Prostate gland (tissue), 2 donors: ENCODE data around the gene SLC9A6. TPM values are rescaled to one million over a fixed set of nuclear protein-coding genes. Genes with fewer than 3 reads are reported as not detected.

Source experiments
- DNase-seq: peaks from one replicate; pipeline ENCODE4 v3.0.0-alpha.2; 2019; ENCODE audit warnings: low spot score
- H3K27ac ChIP-seq, 2 donors: fragments of 200-600 bp; sonication (generic); 2 replicates each; pipeline ENCODE4 v1.5.1; 2017 to 2019
- H3K27me3 ChIP-seq: fragments of 200-600 bp; sonication (generic); replicated peaks from 2 replicates; pipeline ENCODE4 v1.5.1; 2019; ENCODE audit not compliant: insufficient read depth
- H3K36me3 ChIP-seq, 2 donors: fragments of 200-600 bp; sonication (generic); 1 replicate in 1 of 2; 2 replicates in 1 of 2; pipeline versions ENCODE4 v1.5.1 to v1.8.1; 2017 to 2019
- H3K4me1 ChIP-seq: fragments of 200-600 bp; sonication (generic); replicated peaks from 2 replicates; pipeline ENCODE4 v1.5.1; 2019
- H3K4me3 ChIP-seq, 2 donors: fragments of 200-600 bp; sonication (generic); 2 replicates each; pipeline ENCODE4 v1.5.1; 2017 to 2019
- H3K9me3 ChIP-seq: fragments of 200-600 bp; sonication (generic); 2 replicates; pipeline ENCODE4 v1.5.1; 2017
- POLR2A ChIP-seq: fragments of 450-650 bp; IDR thresholded peaks from one replicate; pipeline ENCODE4 v1.6.1; 2016; ENCODE audit warnings: antibody characterized with exemption, mild to moderate bottlenecking
- POLR2AphosphoS5 ChIP-seq: sonication (generic); formaldehyde crosslinking; IDR thresholded peaks from one replicate; pipeline ENCODE4 v1.6.1; 2017; ENCODE audit warnings: antibody characterized with exemption
- WGBS: methylation state at CpG from one replicate; pipeline ENCODE4 v1.1.5; 2018; 5-methylcytosine and 5-hydroxymethylcytosine counted together
- intact Hi-C: fragments of 100-400 bp; cut with DNase I; formaldehyde crosslinking; loops from one replicate; pipeline ENCODE4 v1.14.2; 2022
- total RNA-seq, 2 donors: library from RNA; depleted of rRNA; stranded (reverse); fragments of >200 nt; gene quantifications; one replicate each; pipeline ENCODE4 v1.1.0, GENCODE V29; 2016
- TF ChIP-seq, protein P1 (sequence below), 4 experiments: fragments of 200-600 bp in 2 of 4; fragments of 450-650 bp in 2 of 4; sonication (generic) in 2 of 4; IDR thresholded peaks; 1 replicate in 3 of 4; 2 replicates in 1 of 4; pipeline ENCODE4 v1.5.1; 2016 to 2019; ENCODE audit warnings: antibody characterized with exemption in 4 of 4, mild to moderate bottlenecking in 2 of 4, moderate library complexity in 2 of 4

The SLC9A6 gene
- total RNA-seq, result 10 to 100 TPM in 1 of 2 donors, 1 to 10 TPM in 1; 7.4 to 14.5 TPM

DNA sequence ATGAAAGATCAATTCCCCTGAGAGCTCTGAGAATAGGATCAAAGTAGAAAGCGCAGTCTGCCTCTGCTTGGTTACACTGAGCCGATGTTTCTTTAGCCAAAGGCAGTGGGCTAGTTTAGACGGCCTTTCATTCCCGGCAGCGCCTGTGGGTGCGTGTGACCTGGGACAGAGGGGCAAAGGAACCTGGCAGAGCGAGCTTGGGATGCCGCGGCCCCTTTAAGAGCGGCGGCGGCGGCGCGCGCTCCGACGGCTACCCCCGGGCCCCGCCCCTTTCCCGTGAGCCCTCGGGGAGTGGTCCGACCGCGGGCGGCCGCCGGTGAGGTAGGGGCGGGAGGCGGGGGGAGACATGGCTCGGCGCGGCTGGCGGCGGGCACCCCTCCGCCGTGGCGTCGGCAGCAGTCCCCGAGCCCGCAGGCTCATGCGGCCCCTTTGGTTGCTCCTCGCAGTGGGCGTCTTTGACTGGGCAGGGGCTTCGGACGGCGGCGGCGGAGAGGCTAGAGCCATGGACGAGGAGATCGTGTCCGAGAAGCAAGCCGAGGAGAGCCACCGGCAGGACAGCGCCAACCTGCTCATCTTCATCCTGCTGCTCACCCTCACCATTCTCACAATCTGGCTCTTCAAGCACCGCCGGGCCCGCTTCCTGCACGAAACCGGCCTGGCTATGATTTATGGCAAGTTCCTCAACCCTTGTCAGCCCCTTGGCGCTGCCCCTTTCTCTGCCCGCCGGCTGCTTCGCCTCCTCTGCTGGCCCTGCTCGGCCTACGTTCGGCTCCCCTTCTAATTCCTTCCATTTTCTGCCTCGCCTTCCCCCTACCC lies at the start of gene SLC9A6:
Gene SLC9A6, plus strand, starts transcription at position 279 of the 816 bp plus-strand sequence. Its CDS starts 224 bp downstream, at position 503.
- Histone ChIP-seq H3K27me3 (no peaks in the 10 kb centered on the region), H3K4me1 (no peaks in the 10 kb centered on the region), H3K9me3 (no peaks in the 10 kb centered on the region), H3K27ac (peak within 1 kb of the TSS; percentile 56 to 68), H3K36me3 (no peaks in the 10 kb centered on the region), H3K4me3 (peak within 1 kb of the TSS; percentile 53 to 56)
- under 1% methylated on average over 27 of the region's 68 CpGs for WGBS
- peak; percentile 56 for DNase-seq
- TF ChIP-seq, protein P1, sequence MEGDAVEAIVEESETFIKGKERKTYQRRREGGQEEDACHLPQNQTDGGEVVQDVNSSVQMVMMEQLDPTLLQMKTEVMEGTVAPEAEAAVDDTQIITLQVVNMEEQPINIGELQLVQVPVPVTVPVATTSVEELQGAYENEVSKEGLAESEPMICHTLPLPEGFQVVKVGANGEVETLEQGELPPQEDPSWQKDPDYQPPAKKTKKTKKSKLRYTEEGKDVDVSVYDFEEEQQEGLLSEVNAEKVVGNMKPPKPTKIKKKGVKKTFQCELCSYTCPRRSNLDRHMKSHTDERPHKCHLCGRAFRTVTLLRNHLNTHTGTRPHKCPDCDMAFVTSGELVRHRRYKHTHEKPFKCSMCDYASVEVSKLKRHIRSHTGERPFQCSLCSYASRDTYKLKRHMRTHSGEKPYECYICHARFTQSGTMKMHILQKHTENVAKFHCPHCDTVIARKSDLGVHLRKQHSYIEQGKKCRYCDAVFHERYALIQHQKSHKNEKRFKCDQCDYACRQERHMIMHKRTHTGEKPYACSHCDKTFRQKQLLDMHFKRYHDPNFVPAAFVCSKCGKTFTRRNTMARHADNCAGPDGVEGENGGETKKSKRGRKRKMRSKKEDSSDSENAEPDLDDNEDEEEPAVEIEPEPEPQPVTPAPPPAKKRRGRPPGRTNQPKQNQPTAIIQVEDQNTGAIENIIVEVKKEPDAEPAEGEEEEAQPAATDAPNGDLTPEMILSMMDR (IDR thresholded peaks at IDR 0.05), result no peak
- peak; percentile 14 for TF ChIP-seq POLR2A
- peak; percentile 6 for TF ChIP-seq POLR2AphosphoS5
- intact Hi-C loops, result loop anchor here (10.0 kb wide), 1 partner anchor 461 kb away; the partner anchor contains the start of gene INTS6L

DNA sequence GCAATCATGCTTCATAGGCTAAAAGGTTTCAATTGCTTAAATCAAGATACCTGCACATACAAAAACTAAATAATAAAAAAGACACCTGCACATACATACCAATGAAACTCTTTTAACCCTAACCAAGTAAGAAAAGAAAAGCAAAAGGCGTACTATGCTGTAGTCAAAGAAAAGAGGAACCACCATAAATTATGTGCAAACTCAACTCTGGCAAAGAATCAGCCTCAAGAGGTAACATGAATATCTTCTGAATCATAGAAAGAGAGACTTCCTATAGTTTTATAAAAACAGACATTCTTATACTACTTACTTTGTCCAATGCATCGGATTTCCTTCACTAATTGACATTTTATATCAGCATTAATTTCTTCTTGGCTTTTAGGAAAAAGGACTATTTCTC lies 40.7 kb upstream of the SLC9A6 start:
- intact Hi-C loops, result no loop called here
- Histone ChIP-seq H3K4me1 (no peaks in the 10 kb centered on the region), H3K27me3 (no peaks in the 10 kb centered on the region), H3K9me3 (no peaks in the 10 kb centered on the region), H3K36me3 (no peaks in the 10 kb centered on the region), H3K4me3 (no peak overlapping the region), H3K27ac (no peak overlapping the region)
- no peak for DNase-seq
- WGBS, result 89% methylated on average over 2 of the region's 2 CpGs
- TF ChIP-seq, protein P1 (IDR thresholded peaks at IDR 0.05), result no peak
- no peak for TF ChIP-seq POLR2A
- TF ChIP-seq POLR2AphosphoS5, result no peak

DNA sequence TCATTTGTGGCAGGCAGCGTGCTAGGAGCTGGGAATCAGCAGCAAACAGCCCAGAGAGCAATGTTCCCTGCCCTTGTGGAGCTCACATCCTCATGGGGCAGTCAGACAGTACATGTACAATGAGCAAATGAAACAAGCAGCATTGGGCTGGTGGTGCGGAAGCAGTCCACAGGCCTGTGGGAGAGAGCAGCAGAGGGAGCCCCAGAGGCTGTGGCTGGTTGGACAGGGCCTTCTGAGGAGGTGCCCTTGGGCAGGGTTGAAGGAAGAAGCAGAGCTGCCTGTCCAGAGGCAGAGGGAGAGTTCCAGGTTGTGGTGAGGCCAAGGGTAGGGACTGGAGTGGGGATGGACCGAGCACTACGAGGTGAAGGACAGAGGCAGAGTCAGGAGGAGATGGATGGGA lies 33.9 kb upstream of the SLC9A6 start:
- Histone ChIP-seq H3K27ac (no peak overlapping the region), H3K4me1 (no peaks in the 10 kb centered on the region), H3K4me3 (no peak overlapping the region), H3K36me3 (no peaks in the 10 kb centered on the region), H3K27me3 (no peaks in the 10 kb centered on the region), H3K9me3 (no peaks in the 10 kb centered on the region)
- DNase-seq, result no peak
- WGBS, result 86% methylated on average over 4 of the region's 4 CpGs
- intact Hi-C loops, result no loop called here
- TF ChIP-seq POLR2A (no peak), POLR2AphosphoS5 (no peak)
- TF ChIP-seq, protein P1 (IDR thresholded peaks at IDR 0.05), result no peak

DNA sequence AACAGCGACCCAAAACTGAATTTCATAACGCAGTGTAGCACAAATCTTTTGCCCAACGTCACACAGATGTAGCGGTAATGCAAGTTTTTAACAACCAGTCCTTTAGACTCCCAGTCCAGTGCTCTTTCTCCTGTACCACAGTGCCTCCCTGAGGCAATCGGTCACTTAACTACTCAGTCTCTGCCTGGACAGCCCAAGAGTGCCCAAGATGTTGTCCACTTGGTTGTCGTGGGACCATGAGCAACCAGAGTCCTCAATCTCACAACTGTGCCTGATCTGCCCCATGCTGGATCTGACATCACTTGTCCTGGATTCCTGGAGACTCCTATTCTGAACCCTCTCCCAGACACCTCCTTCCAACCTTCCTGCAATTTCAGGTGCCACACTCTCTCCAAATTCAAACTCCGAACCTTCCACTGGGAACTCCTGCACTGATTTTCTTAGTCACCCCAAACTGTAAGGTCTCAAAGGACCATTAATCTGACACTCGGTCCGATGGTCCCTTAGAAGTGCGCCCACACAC lies 12.1 kb upstream of the SLC9A6 start:
- H3K9me3 ChIP-seq, result no peaks in the 10 kb centered on the region
- H3K4me1 ChIP-seq, result no peaks in the 10 kb centered on the region
- peak; percentile 5 for DNase-seq
- TF ChIP-seq, protein P1 (IDR thresholded peaks at IDR 0.05), result no peak
- TF ChIP-seq POLR2A (no peak), POLR2AphosphoS5 (no peak)
- no peaks in the 10 kb centered on the region for H3K27me3 ChIP-seq
- 2% methylated on average over 10 of the region's 10 CpGs for WGBS
- H3K27ac ChIP-seq, result peak overlapping the region; percentile 85 to 89
- peak overlapping the region; percentile 51 to 55 for H3K4me3 ChIP-seq
- intact Hi-C loops, result loop anchor here (5.0 kb wide), 1 partner anchor 524 kb away; the partner anchor contains the start of gene HTATSF1
- H3K36me3 ChIP-seq, result no peaks in the 10 kb centered on the region
